Pancreas (tissue), 10 donors: Measurements from ENCODE around the gene LILRA6. TPM values are rescaled to one million over a fixed set of nuclear protein-coding genes. Genes with fewer than 3 reads are reported as not detected.
A peak's percentile ranks its signal among the peaks of the same experiment; 100 is the strongest.
"Not testable (repeated sequence)": the region's sequence is repeated elsewhere in the genome, so short reads cannot be mapped to it uniquely, and the experiment has no call there.

Experiments
- ATAC-seq, 4 donors: fragments of 200-7000 bp; cut with Tn5 transposase; one replicate each; pipeline versions ENCODE4 v1.8.0 to v1.9.1; 2020; ENCODE audit warnings: mild to moderate bottlenecking in 4 of 4, moderate library complexity in 4 of 4
- DNase-seq, 6 donors: peaks; one replicate each; pipeline ENCODE4 v3.0.0-alpha.2; 2020
- FAIRE-seq: peaks from 2 replicates; lab custom pipeline; 2012; peaks lifted over from hg19 to GRCh38; lab: Jason Lieb, UNC
- H3K27ac ChIP-seq, 4 donors: fragments of 200-600 bp; sonication (generic); 1 replicate in 3 of 4; 2 replicates in 1 of 4; pipeline versions ENCODE4 v1.5.0 to v1.8.0; 2020
- H3K27me3 ChIP-seq, 4 donors: fragments of 200-600 bp; one replicate each; pipeline ENCODE4 v1.8.0; 2021
- H3K36me3 ChIP-seq, 3 donors: fragments of 200-600 bp; sonication (generic) in 1 of 3; one replicate each; pipeline versions ENCODE4 v1.5.0 to v1.8.0; 2020 to 2021
- H3K4me1 ChIP-seq, 3 donors: fragments of 200-600 bp; one replicate each; pipeline ENCODE4 v1.8.0; 2021
- H3K4me3 ChIP-seq, 4 donors: fragments of 200-600 bp; sonication (generic) in 2 of 4; one replicate each; pipeline versions ENCODE4 v1.5.0 to v1.8.0; 2020 to 2021
- H3K9me3 ChIP-seq, 4 donors: fragments of 200-600 bp; one replicate each; pipeline ENCODE4 v1.8.0; 2021
- CTCF ChIP-seq, 4 donors: fragments of 200-600 bp; sonication (generic) in 3 of 4; IDR thresholded peaks; one replicate each; pipeline versions ENCODE4 v1.5.0 to v1.8.0; 2021; ENCODE audit warnings: antibody characterized with exemption in 4 of 4
- WGBS, 2 donors: extraction: QIAGEN DNeasy Blood & Tissue Kit; methylation state at CpG; one replicate each; pipeline ENCODE4 v1.1.7; 2013; 5-methylcytosine and 5-hydroxymethylcytosine counted together
- intact Hi-C, 3 donors: fragments of 100-400 bp; cut with DNase I; formaldehyde crosslinking; loops; one replicate each; pipeline versions ENCODE4 v1.11.1 to v1.14.2; 2022
- polyA plus RNA-seq, 2 donors: library from polyadenylated mRNA; stranded (reverse); fragments of 200-250 nt; gene quantifications; one replicate each; pipeline ENCODE4 v1.2.3, GENCODE V29; 2013
- total RNA-seq, 6 donors: library from RNA; stranded (reverse); fragmentation: NEBNext Ultra II Directional in 4 of 6; extraction: Animal tissue kit (Norgen Biotek cat#: 25700) in 4 of 6; gene quantifications; one replicate each; pipeline versions ENCODE4 v1.2.1 to v1.2.4, GENCODE V29; 2021 to 2023
- donor health status: healthy with polysubstance abuse.
- donor health status: DM: no; HTN: no; CAD: no; lungs with moderate emphysema.
- donor health status: DM: no; HTN: no; CAD: no.
- donor health status: control.
- donor health status: control.
- donor health status: Bipolar disorder and iron deficiency.
- donor health status: DM: yes; HTN: yes; CAD: no.
- donor health status: DM: no; HTN: no; CAD: no.
- donor health status: DM: no; HTN: no; CAD: no.
- donor health status: DM: yes; HTN: yes; CAD: no.

The LILRA6 gene
- total and polyA plus RNA-seq, 8 donors, result 0.20 to 2.4 (median 0.36) TPM

DNA sequence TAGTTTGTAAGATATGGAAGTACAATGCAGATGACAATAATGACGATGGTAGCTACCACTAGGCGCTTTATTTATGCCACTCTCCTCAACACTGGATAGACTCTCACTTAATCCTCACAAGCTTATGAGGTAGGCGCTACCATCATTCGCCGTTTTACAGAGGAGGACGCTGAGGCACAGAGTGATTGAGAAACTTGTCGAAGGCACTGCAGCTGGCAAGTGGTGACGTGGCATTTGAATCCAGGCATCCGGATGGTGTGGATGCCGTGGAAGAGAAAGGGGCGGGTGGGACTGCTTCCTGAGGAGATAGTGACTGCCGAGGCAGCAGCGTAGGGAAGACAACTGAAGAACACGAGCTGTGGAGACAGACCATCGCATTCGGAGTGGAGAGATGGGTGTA lies 43.2 kb downstream of the LILRA6 start:
- 91 to 93% methylated on average over 16 of the region's 16 CpGs for WGBS, 2 donors
- intact Hi-C loops, result no loop called here
- Histone ChIP-seq H3K36me3 (peaks cover 0 to 15% (median 3%) of the 10 kb centered on the region in 3 donors), H3K9me3 (no peaks in the 10 kb centered on the region), H3K27me3 (no peaks in the 10 kb centered on the region), H3K27ac (no peak overlapping the region), H3K4me3 (no peak overlapping the region), H3K4me1 (peaks cover 13 to 29% (median 25%) of the 10 kb centered on the region in 3 donors)
- TF ChIP-seq CTCF (IDR thresholded peaks at IDR 0.05), result no peak
- FAIRE-seq (no peak), ATAC-seq (no peak), DNase-seq (peak in 2 of 6 donors; percentile 29 to 41)

DNA sequence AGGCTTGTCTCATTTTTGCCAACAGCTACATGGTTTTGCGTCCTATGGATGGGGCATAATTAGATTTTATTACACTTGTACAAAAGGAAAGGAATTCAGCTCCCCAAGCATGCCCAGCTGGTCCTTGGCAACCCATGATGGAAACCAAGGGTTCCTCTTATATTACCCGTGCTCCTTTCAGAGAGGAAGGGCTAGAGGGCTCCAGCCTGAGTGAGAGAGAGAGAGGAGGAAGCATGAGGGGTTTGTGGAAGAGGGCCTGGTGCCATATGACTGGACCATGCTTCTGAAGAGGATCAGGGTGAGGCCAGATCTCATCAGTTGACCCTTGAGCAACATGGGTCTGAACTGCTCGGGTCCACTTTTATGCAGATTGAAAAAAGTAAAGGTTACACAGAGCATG lies 45.5 kb downstream of the LILRA6 start:
- intact Hi-C loops, result no loop called here
- peak in 2 of 6 donors; percentile 3 to 7 for DNase-seq
- peaks cover 0 to 12% (median 9%) of the 10 kb centered on the region in 3 donors for H3K4me1 ChIP-seq
- TF ChIP-seq CTCF (IDR thresholded peaks at IDR 0.05), result no peak
- ATAC-seq, result no peak
- H3K36me3 ChIP-seq, result peaks cover 0 to 6% (median 6%) of the 10 kb centered on the region in 3 donors
- WGBS, 2 donors, result 78 to 89% methylated on average over 3 of the region's 3 CpGs
- no peak overlapping the region for H3K27ac ChIP-seq
- no peaks in the 10 kb centered on the region for H3K27me3 ChIP-seq
- H3K9me3 ChIP-seq, result no peaks in the 10 kb centered on the region
- H3K4me3 ChIP-seq, result no peak overlapping the region
- FAIRE-seq, result no peak

- Histone ChIP-seq H3K4me1 (peaks cover 0 to 11% (median 8%) of the 10 kb centered on the region in 3 donors), H3K4me3 (no peak overlapping the region), H3K27ac (no peak overlapping the region), H3K9me3 (no peaks in the 10 kb centered on the region), H3K36me3 (peaks cover 0 to 6% (median 5%) of the 10 kb centered on the region in 3 donors), H3K27me3 (no peaks in the 10 kb centered on the region)
- ATAC-seq, result no peak
- no peak for TF ChIP-seq CTCF (IDR thresholded peaks at IDR 0.05)
- peak in 2 of 6 donors; percentile 8 to 18 for DNase-seq
- intact Hi-C loops, result no loop called here
- WGBS, 2 donors, result 95 to 99% methylated on average over 7 of the region's 7 CpGs
- no peak for FAIRE-seq
Measured at GRCh38 chr19:54196536-54196935, 46.1 kb downstream of the LILRA6 start.

- FAIRE-seq, H3K36me3 ChIP-seq, H3K4me1 ChIP-seq, intact Hi-C loops, H3K27me3 ChIP-seq, ATAC-seq, H3K27ac ChIP-seq, H3K4me3 ChIP-seq, H3K9me3 ChIP-seq: not testable (repeated sequence)
- 89 to 91% methylated on average over 12 of the region's 12 CpGs for WGBS, 2 donors
- peak in 1 of 6 donors; percentile 11 for DNase-seq
Measured at GRCh38 chr19:54194463-54194862, 48.1 kb downstream of the LILRA6 start.

GRCh38 chr19:54193011-54193410 lies 49.6 kb downstream of the LILRA6 start:
- no peaks in the 10 kb centered on the region for H3K27me3 ChIP-seq
- TF ChIP-seq CTCF (IDR thresholded peaks at IDR 0.05), result no peak
- DNase-seq, result peak in 2 of 6 donors; percentile 32 to 48
- H3K4me1 ChIP-seq, result peaks cover 3 to 16% (median 14%) of the 10 kb centered on the region in 3 donors
- intact Hi-C loops, result no loop called here
- no peak for FAIRE-seq
- no peaks in the 10 kb centered on the region for H3K9me3 ChIP-seq
- no peak for ATAC-seq
- 88 to 92% methylated on average over 11 of the region's 11 CpGs for WGBS, 2 donors
- no peak overlapping the region for H3K27ac ChIP-seq
- no peak overlapping the region for H3K4me3 ChIP-seq
- peaks cover 0 to 6% (median 5%) of the 10 kb centered on the region in 3 donors for H3K36me3 ChIP-seq
